ENCODE data around the gene WNT9A. TPM values are rescaled to one million over a fixed set of nuclear protein-coding genes. Genes with fewer than 3 reads are reported as not detected.

WNT9A gene
- total and polyA plus RNA-seq, 7 donors = 7.6 to 49.7 (median 22.0) TPM

- Histone ChIP-seq H3K4me1 (no peaks in the 10 kb centered on the region), H3K4me3 (no peak overlapping the region), H3K9me3 (no peaks in the 10 kb centered on the region), H3K27me3 (ENCODE audit: insufficient read depth in 3 of 3, low read length in 2 of 3) (peaks cover 0 to 5% (median 4%) of the 10 kb centered on the region in 3 donors), H3K27ac (no peak overlapping the region), H3K36me3 (ENCODE audit: insufficient read depth in 1 of 2, low read depth in 1 of 2) (no peaks in the 10 kb centered on the region)
- WGBS, 3 donors = 32 to 39% (median 32%) methylated on average over 4 of the region's 4 CpGs
- no peak for ATAC-seq
- no peak for TF ChIP-seq CTCF (IDR thresholded peaks at IDR 0.05)
- intact Hi-C loops (cut with DNase I) = loop anchor here in 1 of 2 donors (2.0 to 5.0 kb wide), 2 partner anchors 192 to 412 kb away; no protein-coding TSS in a partner anchor
- no peak for DNase-seq
Measured at GRCh38 chr1:227954163-227954850, 6.6 kb upstream of the WNT9A start.

GRCh38 chr1:227953022-227953412 is 5.3 kb upstream of the WNT9A start:
- intact Hi-C loops (cut with DNase I) = loop anchor here in 1 of 2 donors (5.0 kb wide), 1 partner anchor 411 kb away; no protein-coding TSS in a partner anchor
- Histone ChIP-seq H3K36me3 (ENCODE audit: insufficient read depth in 1 of 2, low read depth in 1 of 2) (no peaks in the 10 kb centered on the region), H3K4me1 (no peaks in the 10 kb centered on the region), H3K4me3 (no peak overlapping the region), H3K27me3 (ENCODE audit: insufficient read depth in 3 of 3, low read length in 2 of 3) (peaks cover 0 to 5% (median 2%) of the 10 kb centered on the region in 3 donors), H3K27ac (no peak overlapping the region), H3K9me3 (no peaks in the 10 kb centered on the region)
- WGBS, 3 donors = 81 to 87% (median 82%) methylated on average over 3 of the region's 3 CpGs
- ATAC-seq (no peak), DNase-seq (no peak)
- TF ChIP-seq CTCF (IDR thresholded peaks at IDR 0.05) = no peak

GRCh38 chr1:227952374-227953021 is 4.8 kb upstream of the WNT9A start:
- no peaks in the 10 kb centered on the region for H3K4me1 ChIP-seq
- DNase-seq (peak in 1 of 2 donors; percentile 24), ATAC-seq (no peak)
- intact Hi-C loops (cut with DNase I) = loop anchor here in 1 of 2 donors (5.0 kb wide), 1 partner anchor 410 kb away; no protein-coding TSS in a partner anchor
- no peaks in the 10 kb centered on the region for H3K36me3 ChIP-seq (ENCODE audit: insufficient read depth in 1 of 2, low read depth in 1 of 2)
- H3K27me3 ChIP-seq (ENCODE audit: insufficient read depth in 3 of 3, low read length in 2 of 3) = peaks cover 0 to 5% (median 2%) of the 10 kb centered on the region in 3 donors
- no peak for TF ChIP-seq CTCF (IDR thresholded peaks at IDR 0.05)
- no peak overlapping the region for H3K4me3 ChIP-seq
- no peak overlapping the region for H3K27ac ChIP-seq
- no peaks in the 10 kb centered on the region for H3K9me3 ChIP-seq
- WGBS, 3 donors = 73 to 77% (median 74%) methylated on average over 18 of the region's 18 CpGs

- H3K27me3 ChIP-seq (ENCODE audit: insufficient read depth in 3 of 3, low read length in 2 of 3) = peaks cover 0 to 5% (median 2%) of the 10 kb centered on the region in 3 donors
- H3K36me3 ChIP-seq (ENCODE audit: insufficient read depth in 1 of 2, low read depth in 1 of 2) = no peaks in the 10 kb centered on the region
- intact Hi-C loops (cut with DNase I) = loop anchor here in 1 of 2 donors (5.0 kb wide), 1 partner anchor 409 kb away; no protein-coding TSS in a partner anchor
- H3K9me3 ChIP-seq = no peaks in the 10 kb centered on the region
- WGBS, 3 donors = 86 to 88% (median 86%) methylated on average over 9 of the region's 9 CpGs
- ATAC-seq (no peak), DNase-seq (no peak)
- no peak overlapping the region for H3K4me3 ChIP-seq
- H3K27ac ChIP-seq = no peak overlapping the region
- TF ChIP-seq CTCF (IDR thresholded peaks at IDR 0.05) = no peak
- no peaks in the 10 kb centered on the region for H3K4me1 ChIP-seq
Measured at GRCh38 chr1:227951624-227952373, 4.1 kb upstream of the WNT9A start.

All from psoas muscle (tissue), 8 donors.